ENCODE data around the gene BRINP2.

The BRINP2 gene

GRCh38 chr1:177219554-177220458 is 49.0 kb downstream of the BRINP2 start:
- DNase-seq (ENCODE audit: low read depth), result no peak
- TF ChIP-seq, protein P1, sequence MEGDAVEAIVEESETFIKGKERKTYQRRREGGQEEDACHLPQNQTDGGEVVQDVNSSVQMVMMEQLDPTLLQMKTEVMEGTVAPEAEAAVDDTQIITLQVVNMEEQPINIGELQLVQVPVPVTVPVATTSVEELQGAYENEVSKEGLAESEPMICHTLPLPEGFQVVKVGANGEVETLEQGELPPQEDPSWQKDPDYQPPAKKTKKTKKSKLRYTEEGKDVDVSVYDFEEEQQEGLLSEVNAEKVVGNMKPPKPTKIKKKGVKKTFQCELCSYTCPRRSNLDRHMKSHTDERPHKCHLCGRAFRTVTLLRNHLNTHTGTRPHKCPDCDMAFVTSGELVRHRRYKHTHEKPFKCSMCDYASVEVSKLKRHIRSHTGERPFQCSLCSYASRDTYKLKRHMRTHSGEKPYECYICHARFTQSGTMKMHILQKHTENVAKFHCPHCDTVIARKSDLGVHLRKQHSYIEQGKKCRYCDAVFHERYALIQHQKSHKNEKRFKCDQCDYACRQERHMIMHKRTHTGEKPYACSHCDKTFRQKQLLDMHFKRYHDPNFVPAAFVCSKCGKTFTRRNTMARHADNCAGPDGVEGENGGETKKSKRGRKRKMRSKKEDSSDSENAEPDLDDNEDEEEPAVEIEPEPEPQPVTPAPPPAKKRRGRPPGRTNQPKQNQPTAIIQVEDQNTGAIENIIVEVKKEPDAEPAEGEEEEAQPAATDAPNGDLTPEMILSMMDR (conservative IDR thresholded peaks at IDR 0.05; ENCODE audit: low read length), result no peak
- no peak overlapping the region for H3K4me3 ChIP-seq (ENCODE audit: low read length)

DNA sequence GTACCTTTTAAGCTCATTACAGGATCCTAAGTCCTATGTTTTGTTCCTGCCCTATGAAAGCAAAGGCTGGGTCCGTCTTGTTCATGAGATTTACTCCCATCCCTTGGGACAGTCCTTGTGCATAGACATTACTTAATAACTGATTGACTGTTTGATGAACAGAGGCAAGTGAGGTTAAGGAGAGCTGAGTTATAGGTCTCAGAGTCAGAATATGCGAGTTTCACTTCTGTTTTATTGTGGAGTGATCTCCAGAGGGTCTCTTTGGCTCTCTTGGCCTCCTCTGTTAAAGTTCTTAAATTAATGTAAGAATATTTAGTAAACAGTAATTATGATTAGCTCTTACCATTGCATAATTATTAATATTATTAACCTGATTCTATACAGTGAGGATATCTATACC is 52.6 kb downstream of the BRINP2 start:
- no peak overlapping the region for H3K4me3 ChIP-seq (ENCODE audit: low read length)
- TF ChIP-seq, protein P1 (conservative IDR thresholded peaks at IDR 0.05; ENCODE audit: low read length), result no peak

DNA sequence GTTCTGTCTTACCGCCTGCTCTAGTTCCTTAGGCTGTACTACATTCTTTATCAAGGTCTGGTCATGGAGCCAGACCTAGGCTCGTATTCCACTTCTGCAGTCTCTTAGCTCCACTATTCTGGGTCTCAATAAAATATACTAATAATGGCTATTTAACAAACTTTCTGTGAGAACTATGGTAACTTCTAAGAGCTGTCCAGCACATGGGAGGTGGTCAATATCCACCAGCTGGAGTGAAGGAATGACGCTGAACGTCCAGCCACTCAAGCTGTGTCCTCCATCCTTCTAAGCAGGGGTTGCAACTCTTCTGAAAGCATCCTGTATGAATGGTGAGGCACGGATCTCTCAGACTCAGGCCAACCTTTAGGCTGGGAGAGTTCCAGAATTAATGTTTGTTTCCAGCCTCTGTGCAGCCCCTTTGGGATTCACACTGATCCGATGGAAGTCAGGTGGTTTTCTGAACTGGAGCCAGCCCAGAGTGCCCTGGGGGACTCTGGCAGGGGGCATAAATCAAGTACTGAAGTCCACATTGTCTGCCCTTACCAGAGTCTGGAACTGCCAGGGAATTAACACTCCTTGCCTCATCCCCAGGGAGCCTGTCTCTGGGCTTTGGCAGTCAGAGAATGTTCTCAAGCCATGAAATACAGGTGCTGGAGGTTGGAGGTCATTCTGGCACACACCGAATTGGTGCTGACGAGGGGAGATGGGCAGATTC is 57.4 kb downstream of the BRINP2 start:
- no peak for DNase-seq (ENCODE audit: low read depth)
- TF ChIP-seq, protein P1 (conservative IDR thresholded peaks at IDR 0.05; ENCODE audit: low read length), result no peak
- H3K4me3 ChIP-seq (ENCODE audit: low read length), result no peak overlapping the region

More for the DNA sequence above, 52.6 kb downstream of the BRINP2 start:
- no peak for DNase-seq (ENCODE audit: low read depth)

- no peak overlapping the region for H3K4me3 ChIP-seq (ENCODE audit: low read length)
- peak; percentile 52 for DNase-seq (ENCODE audit: low read depth)
- TF ChIP-seq, protein P1 (conservative IDR thresholded peaks at IDR 0.05; ENCODE audit: low read length), result no peak
Measured at GRCh38 chr1:177228693-177229065, 57.9 kb downstream of the BRINP2 start.

DNA sequence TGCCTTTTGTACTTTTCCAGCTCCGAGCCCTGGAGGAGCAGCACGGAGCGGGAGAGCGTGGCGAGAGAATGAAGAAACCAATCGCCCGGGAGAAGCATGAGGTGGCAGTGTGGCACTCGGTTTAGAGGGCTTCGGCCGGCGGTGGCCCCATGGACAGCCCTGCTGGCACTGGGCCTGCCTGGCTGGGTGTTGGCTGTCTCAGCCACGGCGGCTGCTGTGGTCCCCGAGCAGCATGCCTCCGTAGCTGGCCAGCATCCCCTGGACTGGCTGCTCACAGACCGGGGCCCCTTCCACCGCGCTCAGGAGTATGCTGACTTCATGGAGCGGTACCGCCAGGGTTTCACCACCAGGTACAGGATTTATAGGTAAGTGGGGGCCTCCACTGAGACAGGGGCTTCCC is 59.0 kb downstream of the BRINP2 start:
- TF ChIP-seq, protein P1 (conservative IDR thresholded peaks at IDR 0.05; ENCODE audit: low read length), result no peak
- DNase-seq (ENCODE audit: low read depth), result no peak
- no peak overlapping the region for H3K4me3 ChIP-seq (ENCODE audit: low read length)

DNA sequence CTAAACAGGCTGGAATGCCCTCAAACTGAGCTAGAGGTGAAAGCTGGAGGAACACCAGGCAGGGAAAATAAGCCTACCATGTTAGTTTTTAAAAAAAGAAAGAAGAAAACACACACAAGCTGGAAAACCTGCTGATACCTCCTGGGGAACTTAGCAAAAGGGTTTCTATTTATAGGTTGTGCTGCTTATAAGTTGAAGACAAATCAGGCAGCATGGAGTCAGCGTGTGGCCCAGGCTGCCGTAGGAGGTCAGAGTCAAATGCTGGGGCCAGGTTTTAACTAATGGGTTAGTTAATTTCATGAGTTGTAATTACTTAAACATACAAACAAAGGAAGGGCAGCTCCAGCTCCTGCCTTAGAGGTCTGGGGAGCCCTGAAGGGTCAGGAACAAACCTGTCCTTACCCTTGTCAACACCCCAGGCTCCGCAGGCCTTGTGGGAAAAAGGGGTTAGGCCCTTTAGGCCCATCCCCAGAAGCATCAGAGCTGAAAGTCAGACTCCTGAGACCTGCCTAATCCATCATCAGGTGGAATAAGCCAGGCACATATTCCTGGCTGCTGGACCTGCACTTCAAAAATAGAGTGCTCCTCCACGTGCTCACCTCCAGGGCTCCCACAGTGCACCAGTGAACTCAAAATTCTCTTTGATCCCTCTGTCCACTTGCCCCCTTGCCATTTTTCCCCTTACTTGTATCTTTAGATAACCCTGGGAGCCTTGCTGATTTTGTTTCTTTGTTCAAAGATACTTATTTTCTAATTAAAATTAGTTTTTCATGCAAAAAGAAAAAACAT is 59.7 kb downstream of the BRINP2 start:
- no peak for DNase-seq (ENCODE audit: low read depth)
- TF ChIP-seq, protein P1 (conservative IDR thresholded peaks at IDR 0.05; ENCODE audit: low read length), result no peak

More for the DNA sequence above, 59.7 kb downstream of the BRINP2 start:
- no peak overlapping the region for H3K4me3 ChIP-seq (ENCODE audit: low read length)
